GM19238 (cell line): Measurements from ENCODE around the gene SNX2.
A peak's percentile ranks its signal among the peaks of the same experiment; 100 is the strongest.
"Not testable (repeated sequence)": the region's sequence is repeated elsewhere in the genome, so short reads cannot be mapped to it uniquely, and the experiment has no call there.

ENCODE experiments used
- DNase-seq: peaks from one replicate; pipeline ENCODE4 v3.0.0; 2011; ENCODE audit warnings: low spot score; ENCODE audit not compliant: insufficient read length

SNX2 gene

DNA sequence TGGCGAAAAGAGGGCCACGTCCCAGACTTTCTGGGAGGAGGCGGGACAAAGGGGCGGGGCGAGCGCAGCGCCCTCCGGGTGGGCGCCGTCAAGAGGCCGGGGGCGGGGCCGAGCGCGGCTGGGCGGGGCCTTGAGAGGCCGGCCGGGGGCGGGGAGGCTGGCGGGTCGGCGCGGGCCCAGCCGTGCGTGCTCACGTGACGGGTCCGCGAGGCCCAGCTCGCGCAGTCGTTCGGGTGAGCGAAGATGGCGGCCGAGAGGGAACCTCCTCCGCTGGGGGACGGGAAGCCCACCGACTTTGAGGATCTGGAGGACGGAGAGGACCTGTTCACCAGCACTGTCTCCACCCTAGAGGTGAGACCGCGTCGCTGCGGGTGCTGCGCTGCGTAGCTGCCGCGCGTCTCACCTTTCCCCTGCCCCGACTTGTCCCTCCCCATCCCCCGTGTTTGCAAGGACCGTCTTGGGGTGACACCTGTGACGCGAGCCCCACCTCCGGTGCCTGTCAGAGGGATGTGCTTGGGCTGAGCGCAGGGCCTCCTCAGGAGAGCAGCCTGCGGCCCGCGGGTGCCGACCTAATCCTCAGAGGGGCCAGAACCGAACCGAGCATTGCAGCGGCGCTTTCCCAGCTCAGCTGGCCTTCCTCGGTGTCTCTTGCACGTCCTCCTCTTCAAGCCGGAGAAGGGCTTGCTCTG, at the start of gene SNX2:
SNX2 (plus strand) TSS at position 220 of the 689 bp plus-strand sequence; CDS start at position 244, 24 bp downstream.
- peak; percentile 68 for DNase-seq

GRCh38 chr5:122727112-122727541, 47.8 kb upstream of the SNX2 start:
- DNase-seq = no peak

DNA sequence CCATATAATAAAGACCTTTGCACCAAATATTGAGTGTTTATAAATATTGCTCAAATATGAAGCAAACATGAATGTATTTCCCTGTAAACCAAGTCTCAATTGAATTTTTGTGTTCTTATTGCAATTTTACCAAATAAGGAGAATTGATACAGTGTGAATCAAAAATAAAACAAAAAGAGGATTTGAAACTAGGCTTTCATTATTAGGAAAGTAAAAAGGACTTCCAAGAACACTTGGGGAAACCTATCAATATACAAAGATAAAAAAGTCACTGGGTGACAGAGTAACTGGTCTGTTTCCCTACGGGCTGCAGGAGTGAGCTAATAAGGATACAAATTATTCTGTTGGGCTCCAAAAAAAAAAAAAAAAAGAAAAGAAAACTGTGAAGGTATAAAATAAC, 44.8 kb upstream of the SNX2 start:
- no peak for DNase-seq

GRCh38 chr5:122730456-122730855, 44.4 kb upstream of the SNX2 start:
- no peak for DNase-seq

DNA sequence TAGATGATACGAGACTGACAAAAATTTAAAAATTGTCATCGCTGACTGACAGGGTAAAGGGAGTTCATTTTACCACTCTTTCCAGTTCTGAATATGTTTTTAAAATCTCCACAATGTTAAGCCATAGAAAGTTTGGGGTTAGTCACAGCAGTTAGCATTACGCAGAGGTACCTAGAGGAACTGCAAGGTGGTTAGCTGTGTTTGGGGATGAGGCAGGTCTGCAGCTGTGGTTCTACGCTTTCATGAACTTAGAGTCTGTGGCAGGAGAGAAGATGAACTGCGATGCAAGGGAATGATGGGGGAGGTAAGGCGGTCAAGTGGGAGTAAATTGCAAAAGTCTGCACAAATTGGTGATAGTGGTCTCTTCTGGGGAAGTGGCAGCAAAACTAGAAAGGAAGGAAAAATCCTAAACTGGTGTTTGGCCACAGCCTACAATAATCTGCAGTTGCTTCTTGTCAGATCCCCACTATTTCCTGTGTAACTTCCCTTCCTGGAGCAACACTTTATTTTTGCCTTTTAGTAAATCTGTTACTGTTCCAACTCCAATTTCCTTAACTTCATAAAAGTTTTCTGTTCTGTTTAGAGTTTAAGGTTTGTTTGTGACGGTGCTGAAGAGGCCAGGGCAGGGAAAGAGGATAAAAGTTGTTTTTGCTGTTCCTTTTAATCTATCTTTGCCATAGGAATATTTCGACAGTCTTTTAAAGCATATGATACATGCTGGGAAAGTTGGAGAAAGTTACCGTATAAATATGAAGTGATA, 38.6 kb upstream of the SNX2 start:
- no peak for DNase-seq

GRCh38 chr5:122738088-122738487, 36.8 kb upstream of the SNX2 start:
- no peak for DNase-seq

- no peak for DNase-seq
These were observed 33.2 kb upstream of the SNX2 start for GRCh38 chr5:122741681-122742080.

- no peak for DNase-seq
These were observed 31.6 kb upstream of the SNX2 start for GRCh38 chr5:122743261-122743660.

GRCh38 chr5:122745597-122745996, 29.3 kb upstream of the SNX2 start:
- DNase-seq = no peak

GRCh38 chr5:122749886-122750285, 25.0 kb upstream of the SNX2 start:
- DNase-seq = no peak

- no peak for DNase-seq
These were observed 23.5 kb upstream of the SNX2 start for GRCh38 chr5:122751293-122751782.

DNA sequence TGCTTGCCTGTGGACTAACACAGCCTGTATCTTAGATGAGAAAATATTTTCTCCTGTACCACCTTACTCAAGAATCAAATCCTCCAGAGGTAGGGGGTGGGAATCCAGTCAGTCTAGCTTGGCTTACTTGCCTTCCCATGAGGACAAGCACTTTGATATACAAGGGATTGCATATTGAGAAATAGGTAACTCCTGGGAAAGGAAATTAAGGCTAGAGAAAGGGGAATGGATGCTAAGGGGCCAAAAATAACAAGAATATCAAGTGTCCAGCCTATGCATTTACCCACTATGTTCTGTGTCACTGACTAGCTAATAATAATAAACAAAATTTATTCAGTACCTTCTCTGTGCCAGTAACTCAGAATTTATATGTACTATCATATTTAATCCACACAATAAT, 21.4 kb upstream of the SNX2 start:
- DNase-seq = no peak

- DNase-seq = no peak
These were observed 19.1 kb upstream of the SNX2 start for GRCh38 chr5:122755783-122756182.

GRCh38 chr5:122756264-122756911, 18.5 kb upstream of the SNX2 start:
- no peak for DNase-seq

- DNase-seq = no peak
These were observed 17.6 kb upstream of the SNX2 start for GRCh38 chr5:122757285-122757684.

DNA sequence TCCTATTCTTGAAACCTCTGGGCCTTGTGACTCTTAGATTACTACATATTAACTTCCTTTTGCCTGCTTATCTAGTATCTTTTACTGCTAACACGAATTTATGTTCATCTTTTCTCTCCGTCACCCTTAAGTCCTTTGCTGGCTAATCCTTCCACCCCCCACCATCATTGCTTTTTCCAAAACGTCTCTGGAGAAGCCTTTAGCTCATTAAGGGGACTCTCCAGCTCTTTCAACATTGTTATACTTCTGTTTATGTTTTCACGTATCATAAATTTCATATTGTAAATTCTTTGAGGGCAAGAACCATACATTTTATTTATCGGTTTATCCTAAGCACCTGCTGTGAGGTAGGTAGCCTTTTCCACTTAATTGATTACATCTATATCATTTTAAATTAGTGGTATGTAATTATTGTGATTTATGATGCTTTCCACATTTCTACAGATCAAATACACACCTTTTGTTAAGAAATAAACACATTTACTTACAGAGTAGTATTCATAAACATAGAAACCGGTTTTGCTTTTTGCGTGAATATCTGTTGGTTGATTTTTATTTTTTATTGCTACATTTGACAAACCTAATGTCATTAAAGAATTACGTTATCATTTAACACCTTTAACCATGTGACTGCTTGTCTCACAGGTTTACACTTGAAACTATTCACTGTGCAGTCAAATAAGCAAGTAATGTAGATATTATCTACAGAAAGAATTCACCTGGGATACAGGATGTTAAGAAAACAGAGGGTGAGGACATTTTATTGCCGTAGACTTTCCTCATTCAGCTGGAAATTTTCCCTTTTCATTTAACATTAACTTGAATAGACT, 15.4 kb upstream of the SNX2 start:
- DNase-seq = no peak

DNA sequence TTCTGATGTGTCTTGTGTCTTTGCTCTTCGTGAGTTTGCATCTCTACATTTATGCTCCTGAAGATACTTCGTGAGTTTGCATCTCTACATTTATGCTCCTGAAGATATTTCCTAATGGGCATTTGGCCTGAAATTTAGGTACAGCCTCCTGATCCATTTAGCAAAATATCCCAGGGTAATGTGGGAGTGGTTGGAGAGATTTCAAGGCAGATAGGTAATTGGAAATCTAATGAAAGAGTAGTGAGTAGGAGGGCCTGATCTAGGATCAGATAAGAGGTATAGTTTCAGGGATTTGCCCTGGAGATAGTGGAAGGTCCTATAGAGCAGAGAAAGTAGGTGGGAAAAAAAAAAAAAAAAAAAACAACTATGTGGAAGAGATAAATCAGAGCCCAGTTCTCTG, 14.6 kb upstream of the SNX2 start:
- DNase-seq = no peak

GRCh38 chr5:122761115-122761514, 13.8 kb upstream of the SNX2 start:
- DNase-seq = no peak

GRCh38 chr5:122761896-122762295, 13.0 kb upstream of the SNX2 start:
- not testable (repeated sequence) for DNase-seq

DNA sequence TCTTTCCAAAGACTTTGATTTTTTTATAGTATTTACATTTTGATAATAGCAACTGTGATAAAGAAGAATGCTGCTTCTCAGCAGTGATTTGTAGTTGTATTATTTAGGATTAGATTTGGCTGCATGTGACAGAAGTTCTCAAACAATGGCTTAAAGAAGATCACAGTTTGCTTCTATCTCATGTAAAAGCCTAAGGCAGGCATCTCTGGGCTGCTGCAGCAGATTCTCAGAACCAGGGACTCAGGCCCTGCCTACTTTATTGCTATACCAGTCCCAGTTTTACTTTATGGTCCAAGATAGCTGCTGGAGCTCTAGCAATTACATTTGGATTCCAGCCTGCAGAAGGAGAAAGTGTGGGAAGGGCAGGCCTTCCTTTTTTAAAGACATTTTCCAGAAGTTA, 8.8 kb upstream of the SNX2 start:
- DNase-seq = no peak

- DNase-seq = no peak
These were observed 4.4 kb upstream of the SNX2 start for GRCh38 chr5:122770477-122770876.
